HepG2 (cell line): ENCODE data around the gene RASD1. TPM values are rescaled to one million over a fixed set of nuclear protein-coding genes. Genes with fewer than 3 reads are reported as not detected.

Source experiments
- ATAC-seq: fragments of 200-7000 bp; cut with Tn5 transposase; 3 replicates; pipeline ENCODE4 v1.9.1; 2020; ENCODE audit warnings: mild to moderate bottlenecking, moderate library complexity
- BruUV-seq: library from RNA; stranded (reverse); fragments of 400-500 nt; replicated peaks from 2 replicates; lab custom pipeline; 2021; lab: Mats Ljungman, UMichigan
- CTCF ChIA-PET: fragments of 300-600 bp; formaldehyde crosslinking; extraction: SDS; loops from one replicate; lab custom pipeline; 2021; ENCODE audit warnings: low total read pairs, inconsistent platforms, low intra/inter-chr PET ratio; lab: Yijun Ruan, JAX
- POLR2A ChIA-PET: fragments of 350-600 bp; sonication (Branson Sonifier 250); formaldehyde crosslinking; loops from one replicate; lab custom pipeline; 2020; ENCODE audit warnings: antibody characterized with exemption, inconsistent platforms; lab: Yijun Ruan, JAX
- DNase-seq: peaks from one replicate; pipeline ENCODE4 v3.0.0-alpha.2; 2015; ENCODE audit warnings: low spot score
- FAIRE-seq: peaks from 3 replicates; lab custom pipeline; 2011; peaks lifted over from hg19 to GRCh38; lab: Jason Lieb, UNC
- H2AFZ ChIP-seq: one replicate; pipeline ENCODE4 v1.6.1; 2011; ENCODE audit warnings: low read length, inconsistent platforms
- H3K27ac ChIP-seq: fragments of 300-600 bp; 3 replicates; pipeline ENCODE4 v1.8.0; 2011; ENCODE audit warnings: mixed run types, mild to moderate bottlenecking, mixed read lengths, low read length, inconsistent platforms; ENCODE audit not compliant: insufficient read depth; ENCODE audit errors: extremely low read length
- H3K27me3 ChIP-seq, 2 experiments: fragments of 200-600 bp in 1 of 2; 2 replicates in 1 of 2; 3 replicates in 1 of 2; pipeline versions ENCODE4 v1.6.0 to v1.8.0; 2011; ENCODE audit warnings: low read length in 2 of 2, mild to moderate bottlenecking in 2 of 2, moderate library complexity in 2 of 2, inconsistent platforms in 1 of 2; ENCODE audit not compliant: insufficient read depth in 2 of 2, control insufficient read depth in 1 of 2
- H3K36me3 ChIP-seq, 2 experiments: fragments of 200-600 bp in 1 of 2; replicated peaks in 1 of 2; 2 replicates in 1 of 2; 3 replicates in 1 of 2; pipeline versions ENCODE4 v1.5.1 to v1.8.0; 2011; ENCODE audit warnings: low read length in 2 of 2, inconsistent platforms in 1 of 2; ENCODE audit not compliant: insufficient read depth in 2 of 2, control insufficient read depth in 1 of 2
- H3K4me1 ChIP-seq: 2 replicates; pipeline ENCODE4 v1.5.1; 2012; ENCODE audit warnings: low read length, inconsistent platforms; ENCODE audit not compliant: insufficient read depth
- H3K4me2 ChIP-seq: 2 replicates; pipeline ENCODE4 v1.6.0; 2011; ENCODE audit warnings: low read depth, low read length, inconsistent platforms
- H3K4me3 ChIP-seq, 3 experiments: fragments of 200-600 bp in 1 of 3; sonication (generic), shearing (Covaris generic) in 1 of 3; replicated peaks in 1 of 3; 2 replicates each; pipeline ENCODE4 v1.5.1; 2011 to 2016; ENCODE audit warnings: low read length in 3 of 3, inconsistent platforms in 2 of 3, low read depth in 2 of 3, mild to moderate bottlenecking in 2 of 3, control low read depth in 1 of 3, mixed read lengths in 1 of 3; ENCODE audit not compliant: insufficient read depth in 1 of 3
- H3K79me2 ChIP-seq: one replicate; pipeline ENCODE4 v1.6.1; 2011; ENCODE audit warnings: low read length, inconsistent platforms; ENCODE audit not compliant: insufficient read depth
- H3K9ac ChIP-seq: 2 replicates; pipeline ENCODE4 v1.6.0; 2011; ENCODE audit warnings: mild to moderate bottlenecking, low read depth, low read length, inconsistent platforms; ENCODE audit not compliant: insufficient read depth
- H3K9me3 ChIP-seq: 2 replicates; pipeline ENCODE4 v1.5.1; 2012; ENCODE audit warnings: mild to moderate bottlenecking, low read length
- H4K20me1 ChIP-seq: 2 replicates; pipeline ENCODE4 v1.6.0; 2011; ENCODE audit warnings: inconsistent platforms, mild to moderate bottlenecking, low read length, moderate library complexity; ENCODE audit not compliant: insufficient read depth
- CREM ChIP-seq, 2 experiments: sonication (generic) in 1 of 2; formaldehyde crosslinking in 1 of 2; IDR thresholded peaks; 2 replicates each; pipeline versions ENCODE4 v1.4.0 to v1.6.1; 2016 to 2020; ENCODE audit warnings: antibody characterized with exemption in 1 of 2, mild to moderate bottlenecking in 1 of 2, missing genetic modification reagents in 1 of 2
- FOXA3 ChIP-seq: IDR thresholded peaks from 2 replicates; pipeline ENCODE4 v1.6.1; 2016; ENCODE audit warnings: missing genetic modification reagents, missing compliant biosample characterization
- KDM3A ChIP-seq: IDR thresholded peaks from 2 replicates; pipeline ENCODE4 v1.6.1; 2018; ENCODE audit warnings: low read depth, missing compliant biosample characterization
- KLF11 ChIP-seq: IDR thresholded peaks from 2 replicates; pipeline ENCODE4 v1.6.1; 2016; ENCODE audit warnings: missing compliant biosample characterization
- MNT ChIP-seq: fragments of 450-650 bp; IDR thresholded peaks from 2 replicates; pipeline ENCODE4 v1.6.1; 2016
- RFXAP ChIP-seq: sonication (generic); formaldehyde crosslinking; IDR thresholded peaks from 2 replicates; pipeline ENCODE4 v1.4.0; 2020; ENCODE audit warnings: missing genetic modification reagents, borderline replicate concordance
- SMYD3 ChIP-seq: sonication (generic); formaldehyde crosslinking; IDR thresholded peaks from 2 replicates; pipeline ENCODE4 v1.8.1; 2023; ENCODE audit warnings: mild to moderate bottlenecking, missing genetic modification reagents
- SNAPC2 ChIP-seq: sonication (generic); formaldehyde crosslinking; IDR thresholded peaks from 2 replicates; pipeline ENCODE4 v1.8.1; 2022; ENCODE audit warnings: mild to moderate bottlenecking, missing genetic modification reagents
- TOE1 ChIP-seq: sonication (generic); formaldehyde crosslinking; IDR thresholded peaks from 2 replicates; pipeline ENCODE4 v1.4.0; 2020; ENCODE audit warnings: mild to moderate bottlenecking, missing genetic modification reagents
- ZNF138 ChIP-seq: sonication (generic); formaldehyde crosslinking; IDR thresholded peaks from 2 replicates; pipeline ENCODE4 v1.5.0; 2020; ENCODE audit warnings: mild to moderate bottlenecking, low read depth, missing genetic modification reagents
- ZNF687 ChIP-seq: sonication (generic); formaldehyde crosslinking; IDR thresholded peaks from 2 replicates; pipeline ENCODE4 v1.5.1; 2020; ENCODE audit warnings: mild to moderate bottlenecking, missing genetic modification reagents, moderate library complexity
- ZNF7 ChIP-seq: IDR thresholded peaks from 2 replicates; pipeline ENCODE4 v1.6.1; 2016; ENCODE audit warnings: missing biosample characterization, missing genetic modification reagents
- ZNF746 ChIP-seq: sonication (generic); formaldehyde crosslinking; IDR thresholded peaks from 2 replicates; pipeline ENCODE4 v1.8.0; 2022; ENCODE audit warnings: mild to moderate bottlenecking, missing genetic modification reagents
- ZNF777 ChIP-seq: sonication (generic); formaldehyde crosslinking; IDR thresholded peaks from 2 replicates; pipeline ENCODE4 v1.4.0; 2020; ENCODE audit warnings: missing genetic modification reagents
- WGBS: methylation state at CpG from one replicate; pipeline ENCODE4 v1.1.6; 2017; ENCODE audit warnings: low lambda C conversion rate; 5-methylcytosine and 5-hydroxymethylcytosine counted together
- in situ Hi-C: cut with HindIII; loops from 2 replicates; pipeline ENCODE4 v1.10.0; 2017; ENCODE audit warnings: low pct_unique_long_range_greater_than_20kb; ENCODE audit not compliant: extremely low pct_ligation_motif_present
- intact Hi-C: fragments of 100-400 bp; cut with micrococcal nuclease; formaldehyde crosslinking; loops from one replicate; pipeline ENCODE4 v1.10.0; 2022; ENCODE audit not compliant: unreplicated experiment
- polyA plus RNA-seq, 8 experiments: library from polyadenylated mRNA; depleted of rRNA in 3 of 8; stranded (reverse) in 7 of 8; unstranded in 1 of 8; fragments of >200 nt; fragmentation: Illumina TruSeq in 4 of 8; extraction: Trizol in 4 of 8; gene quantifications; 2 replicates each; pipeline versions ENCODE4 v1.2.1 to v1.2.3, GENCODE V29; 2011 to 2016; ENCODE audit warnings: low read depth in 4 of 8, missing spikeins in 1 of 8, mixed read lengths in 1 of 8; ENCODE audit not compliant: insufficient read depth in 1 of 8
- total RNA-seq, 5 experiments: library from RNA; depleted of rRNA; stranded (reverse); fragments of >200 nt; fragmentation: Illumina TruSeq; extraction: Trizol; gene quantifications; 2 replicates each; pipeline ENCODE4 v1.2.3, GENCODE V29; 2016; ENCODE audit warnings: low read depth in 1 of 5

Gene RASD1
- total and polyA plus RNA-seq, 2 of the 13 experiments (the other 11 are each of a cell fraction or from before 2014, with no cell fraction given): 1.6 to 4.2 TPM

DNA sequence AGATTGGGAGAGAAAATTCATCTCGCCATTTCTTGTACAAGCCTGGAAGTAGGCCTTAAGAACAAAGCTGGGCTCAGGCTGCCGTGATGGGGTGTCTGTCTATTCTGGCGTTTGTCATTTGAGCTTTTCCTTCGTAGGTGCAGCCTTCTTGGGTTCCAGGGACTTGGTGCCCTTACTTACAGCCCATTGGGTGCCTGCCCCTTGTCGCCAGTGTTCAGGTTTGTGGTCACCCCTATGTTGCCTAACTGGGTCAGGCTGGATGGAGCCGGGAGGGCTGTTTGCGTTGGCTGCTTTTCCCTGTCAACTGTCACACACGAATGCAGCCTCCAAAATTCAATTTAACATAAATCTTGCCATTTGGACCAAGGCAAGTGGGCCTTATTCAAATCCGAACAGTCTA is 43.1 kb downstream of the RASD1 start:
- H3K9me3 ChIP-seq: no peaks in the 10 kb centered on the region
- no peak for ATAC-seq
- peaks cover 44% of the 10 kb centered on the region for H3K4me1 ChIP-seq
- H3K36me3 ChIP-seq: no peaks in the 10 kb centered on the region
- no peak for DNase-seq
- ChIA-PET POLR2A (interaction anchor here (1.2 kb wide), 1 partner anchor 43 kb away, joined by 6 read pairs; the partner anchor contains the start of gene RASD1), CTCF (no interaction called here)
- BruUV-seq: no TSS peak
- FAIRE-seq: no peak
- TF ChIP-seq MNT: no peak
- TF ChIP-seq CREM (IDR thresholded peaks at IDR 0.05): no peak
- no peak for TF ChIP-seq CREM (CRISPR knock-in tag; IDR thresholded peaks at IDR 0.05)
- no peak for TF ChIP-seq FOXA3
- TF ChIP-seq SNAPC2 (CRISPR knock-in tag): no peak
- no peak for TF ChIP-seq ZNF7
- TF ChIP-seq TOE1: no peak
- no peak for TF ChIP-seq KDM3A (CRISPR knock-in tag)
- no peak for TF ChIP-seq ZNF746 (CRISPR knock-in tag)
- no peak for TF ChIP-seq SMYD3 (CRISPR knock-in tag)
- no peak for TF ChIP-seq ZNF687 (CRISPR knock-in tag)
- TF ChIP-seq KLF11 (CRISPR knock-in tag): no peak
- TF ChIP-seq ZNF138 (CRISPR knock-in tag): no peak
- no peak for TF ChIP-seq RFXAP (CRISPR knock-in tag)
- no peak for TF ChIP-seq ZNF777
- intact Hi-C loops: no loop called here
- no peaks in the 10 kb centered on the region for H4K20me1 ChIP-seq
- WGBS: 65% methylated on average over 9 of the region's 9 CpGs
- H3K9ac ChIP-seq: no peak overlapping the region
- H3K4me2 ChIP-seq: no peak overlapping the region
- 0 out of 5 replicates have a peak, but pooled peaks cover 0 to 13% of the 10 kb centered on the region in 2 experiments for H3K27me3 ChIP-seq
- H3K4me3 ChIP-seq: no peak overlapping the region
- in situ Hi-C loops: no loop called here
- H2AFZ ChIP-seq: no peak overlapping the region
- no peak overlapping the region for H3K27ac ChIP-seq
- H3K79me2 ChIP-seq: no peaks in the 10 kb centered on the region
